Prostate gland (tissue), 2 donors: ENCODE measurements around the gene AMDHD2. TPM values are rescaled to one million over a fixed set of nuclear protein-coding genes. Genes with fewer than 3 reads are reported as not detected.
A peak's percentile ranks its signal among the peaks of the same experiment; 100 is the strongest.
"Not testable (repeated sequence)": the region's sequence is repeated elsewhere in the genome, so short reads cannot be mapped to it uniquely, and the experiment has no call there.

Experiments
- DNase-seq: peaks from one replicate; pipeline ENCODE4 v3.0.0-alpha.2; 2019; ENCODE audit warnings: low spot score
- H3K27ac ChIP-seq, 2 donors: fragments of 200-600 bp; sonication (generic); 2 replicates each; pipeline ENCODE4 v1.5.1; 2017 to 2019
- H3K27me3 ChIP-seq: fragments of 200-600 bp; sonication (generic); replicated peaks from 2 replicates; pipeline ENCODE4 v1.5.1; 2019; ENCODE audit not compliant: insufficient read depth
- H3K36me3 ChIP-seq, 2 donors: fragments of 200-600 bp; sonication (generic); 1 replicate in 1 of 2; 2 replicates in 1 of 2; pipeline versions ENCODE4 v1.5.1 to v1.8.1; 2017 to 2019
- H3K4me1 ChIP-seq: fragments of 200-600 bp; sonication (generic); replicated peaks from 2 replicates; pipeline ENCODE4 v1.5.1; 2019
- H3K4me3 ChIP-seq, 2 donors: fragments of 200-600 bp; sonication (generic); 2 replicates each; pipeline ENCODE4 v1.5.1; 2017 to 2019
- H3K9me3 ChIP-seq: fragments of 200-600 bp; sonication (generic); 2 replicates; pipeline ENCODE4 v1.5.1; 2017
- CTCF ChIP-seq, 4 experiments: fragments of 200-600 bp in 2 of 4; fragments of 450-650 bp in 2 of 4; sonication (generic) in 2 of 4; IDR thresholded peaks; 1 replicate in 3 of 4; 2 replicates in 1 of 4; pipeline ENCODE4 v1.5.1; 2016 to 2019; ENCODE audit warnings: antibody characterized with exemption in 4 of 4, mild to moderate bottlenecking in 2 of 4, moderate library complexity in 2 of 4
- POLR2A ChIP-seq: fragments of 450-650 bp; IDR thresholded peaks from one replicate; pipeline ENCODE4 v1.6.1; 2016; ENCODE audit warnings: antibody characterized with exemption, mild to moderate bottlenecking
- POLR2AphosphoS5 ChIP-seq: sonication (generic); formaldehyde crosslinking; IDR thresholded peaks from one replicate; pipeline ENCODE4 v1.6.1; 2017; ENCODE audit warnings: antibody characterized with exemption
- WGBS: methylation state at CpG from one replicate; pipeline ENCODE4 v1.1.5; 2018; 5-methylcytosine and 5-hydroxymethylcytosine counted together
- intact Hi-C: fragments of 100-400 bp; cut with DNase I; formaldehyde crosslinking; loops from one replicate; pipeline ENCODE4 v1.14.2; 2022
- total RNA-seq, 2 donors: library from RNA; depleted of rRNA; stranded (reverse); fragments of >200 nt; gene quantifications; one replicate each; pipeline ENCODE4 v1.1.0, GENCODE V29; 2016

Gene AMDHD2
- total RNA-seq, 2 donors from 2014 or later = 41.4 to 78.1 TPM

GRCh38 chr16:2535625-2536013 lies 15.4 kb downstream of the AMDHD2 start:
- Histone ChIP-seq H3K27ac (no peak overlapping the region), H3K36me3 (no peaks in the 10 kb centered on the region), H3K27me3 (no peaks in the 10 kb centered on the region), H3K4me3 (no peak overlapping the region), H3K4me1 (peaks cover 6% of the 10 kb centered on the region), H3K9me3 (no peaks in the 10 kb centered on the region)
- DNase-seq = no peak
- intact Hi-C loops = loop anchor here (2.0 to 10.0 kb wide), 3 partner anchors 21 to 137 kb away; no protein-coding TSS in a partner anchor
- 77% methylated on average over 9 of the region's 9 CpGs for WGBS
- no peak for TF ChIP-seq CTCF (IDR thresholded peaks at IDR 0.05)
- TF ChIP-seq POLR2AphosphoS5 = no peak
- TF ChIP-seq POLR2A = no peak

- H3K4me1 ChIP-seq = no peaks in the 10 kb centered on the region
- peak within 1 kb of the TSS; percentile 85 to 86 for H3K27ac ChIP-seq
- H3K36me3 ChIP-seq = no peaks in the 10 kb centered on the region
- H3K9me3 ChIP-seq = no peaks in the 10 kb centered on the region
- peak within 1 kb of the TSS; percentile 65 to 69 for H3K4me3 ChIP-seq
- DNase-seq = peak; percentile 93
- H3K27me3 ChIP-seq = no peaks in the 10 kb centered on the region
- intact Hi-C loops = loop anchor here (5.0 to 10.0 kb wide), 2 partner anchors 57 to 135 kb away; no protein-coding TSS in a partner anchor
- WGBS = 2% methylated on average over 51 of the region's 126 CpGs
- TF ChIP-seq POLR2A (peak; percentile 59), POLR2AphosphoS5 (peak; percentile 40), CTCF (IDR thresholded peaks at IDR 0.05) (peak in 1 of 4 experiments; percentile 22)
Measured at GRCh38 chr16:2537451-2538379, 17.5 kb downstream of the AMDHD2 start, which contains the start of gene PDPK1. Gene PDPK1, plus strand, starts transcription at chr16:2538021. Its CDS starts 92 bp downstream, at chr16:2538113.

- not testable (repeated sequence) for DNase-seq, H3K9me3 ChIP-seq, H3K36me3 ChIP-seq, H3K27ac ChIP-seq, H3K4me1 ChIP-seq, H3K27me3 ChIP-seq
- intact Hi-C loops = loop anchor here (5.0 to 10.0 kb wide), 2 partner anchors 55 to 133 kb away; no protein-coding TSS in a partner anchor
- peak overlapping the region in 1 of 2 donors; percentile 69 for H3K4me3 ChIP-seq
- WGBS = 83% methylated on average over 24 of the region's 24 CpGs
Measured at GRCh38 chr16:2539192-2539844, 19.1 kb downstream of the AMDHD2 start.

GRCh38 chr16:2539845-2540458 lies 19.8 kb downstream of the AMDHD2 start:
- H3K4me3 ChIP-seq, H3K27me3 ChIP-seq, H3K36me3 ChIP-seq, DNase-seq, H3K27ac ChIP-seq, H3K9me3 ChIP-seq, H3K4me1 ChIP-seq: not testable (repeated sequence)
- intact Hi-C loops = loop anchor here (5.0 to 10.0 kb wide), 2 partner anchors 55 to 132 kb away; no protein-coding TSS in a partner anchor
- WGBS = 51% methylated on average over 14 of the region's 14 CpGs
- peak in 1 of 4 experiments; percentile 35 for TF ChIP-seq CTCF (IDR thresholded peaks at IDR 0.05)

- intact Hi-C loops, H3K4me3 ChIP-seq, H3K27me3 ChIP-seq, H3K4me1 ChIP-seq, H3K27ac ChIP-seq, DNase-seq, H3K9me3 ChIP-seq, H3K36me3 ChIP-seq: not testable (repeated sequence)
- 81% methylated on average over 4 of the region's 4 CpGs for WGBS
Measured at GRCh38 chr16:2540912-2541311, 20.7 kb downstream of the AMDHD2 start.

GRCh38 chr16:2541409-2541808 lies 21.2 kb downstream of the AMDHD2 start:
- H3K4me1 ChIP-seq, H3K9me3 ChIP-seq: not testable (repeated sequence)
- WGBS = 73% methylated on average over 6 of the region's 6 CpGs

GRCh38 chr16:2543771-2544170 lies 23.6 kb downstream of the AMDHD2 start:
- H3K9me3 ChIP-seq, H3K27ac ChIP-seq, H3K4me3 ChIP-seq, H3K4me1 ChIP-seq, H3K36me3 ChIP-seq, H3K27me3 ChIP-seq, DNase-seq, intact Hi-C loops: not testable (repeated sequence)
- WGBS = 92% methylated on average over 14 of the region's 14 CpGs

More at GRCh38 chr16:2541409-2541808, 21.2 kb downstream of the AMDHD2 start:
- H3K27me3 ChIP-seq, H3K27ac ChIP-seq, intact Hi-C loops, H3K4me3 ChIP-seq, DNase-seq, H3K36me3 ChIP-seq: not testable (repeated sequence)

GRCh38 chr16:2550283-2550878 lies 30.2 kb downstream of the AMDHD2 start:
- intact Hi-C loops, H3K9me3 ChIP-seq: not testable (repeated sequence)

More at GRCh38 chr16:2550283-2550878, 30.2 kb downstream of the AMDHD2 start:
- not testable (repeated sequence) for H3K27ac ChIP-seq, H3K4me1 ChIP-seq, H3K27me3 ChIP-seq, DNase-seq, H3K4me3 ChIP-seq, H3K36me3 ChIP-seq
- WGBS = no CpG with 5 or more reads among the region's 14 CpGs
